Measurements from ENCODE around the gene NABP1. TPM values are rescaled to one million over a fixed set of nuclear protein-coding genes. Genes with fewer than 3 reads are reported as not detected.

The NABP1 gene
- total RNA-seq, 6 donors from 2014 or later: 35.7 to 137 (median 46.9) TPM

- Histone ChIP-seq H3K4me3 (no peak overlapping the region), H3K36me3 (no peaks in the 10 kb centered on the region), H3K27ac (no peak overlapping the region), H3K27me3 (no peaks in the 10 kb centered on the region), H3K4me1 (no peaks in the 10 kb centered on the region), H3K9me3 (no peaks in the 10 kb centered on the region)
- DNase-seq (no peak), ATAC-seq (ENCODE audit: low FRiP score in 2 of 2) (no peak)
- 89 to 95% methylated on average over 1 of the region's 1 CpG for WGBS, 2 donors
- TF ChIP-seq EP300 (IDR thresholded peaks at IDR 0.05): no peak
- no peak for TF ChIP-seq CTCF (IDR thresholded peaks at IDR 0.05)
- TF ChIP-seq POLR2A (IDR thresholded peaks at IDR 0.05): no peak
- TF ChIP-seq POLR2AphosphoS5 (IDR thresholded peaks at IDR 0.05): no peak
Observed at GRCh38 chr2:191705701-191706100, 27.8 kb downstream of the NABP1 start.

- Histone ChIP-seq H3K4me3 (no peak overlapping the region), H3K9me3 (no peaks in the 10 kb centered on the region), H3K4me1 (no peaks in the 10 kb centered on the region), H3K27me3 (no peaks in the 10 kb centered on the region), H3K36me3 (no peaks in the 10 kb centered on the region), H3K27ac (no peak overlapping the region)
- TF ChIP-seq POLR2AphosphoS5 (IDR thresholded peaks at IDR 0.05) (no peak), EP300 (IDR thresholded peaks at IDR 0.05) (no peak), POLR2A (IDR thresholded peaks at IDR 0.05) (no peak)
- 76 to 77% methylated on average over 2 of the region's 2 CpGs for WGBS, 2 donors
- DNase-seq (no peak), ATAC-seq (ENCODE audit: low FRiP score in 2 of 2) (no peak)
Observed at GRCh38 chr2:191706791-191707190, 28.9 kb downstream of the NABP1 start.

GRCh38 chr2:191707542-191707941 is 29.6 kb downstream of the NABP1 start:
- Histone ChIP-seq H3K4me3 (no peak overlapping the region), H3K36me3 (no peaks in the 10 kb centered on the region), H3K27me3 (no peaks in the 10 kb centered on the region), H3K27ac (no peak overlapping the region), H3K4me1 (no peaks in the 10 kb centered on the region), H3K9me3 (no peaks in the 10 kb centered on the region)
- DNase-seq (no peak), ATAC-seq (ENCODE audit: low FRiP score in 2 of 2) (no peak)
- 90 to 92% methylated on average over 2 of the region's 2 CpGs for WGBS, 2 donors
- no peak for TF ChIP-seq POLR2A (IDR thresholded peaks at IDR 0.05)
- TF ChIP-seq POLR2AphosphoS5 (IDR thresholded peaks at IDR 0.05): no peak
- no peak for TF ChIP-seq CTCF (IDR thresholded peaks at IDR 0.05)
- TF ChIP-seq EP300 (IDR thresholded peaks at IDR 0.05): no peak

- no peaks in the 10 kb centered on the region for H3K36me3 ChIP-seq
Observed at GRCh38 chr2:191710411-191710900, 32.5 kb downstream of the NABP1 start.

GRCh38 chr2:191711621-191712020 is 33.7 kb downstream of the NABP1 start:
- TF ChIP-seq CTCF (IDR thresholded peaks at IDR 0.05): no peak
- no peak for TF ChIP-seq POLR2A (IDR thresholded peaks at IDR 0.05)
- TF ChIP-seq POLR2AphosphoS5 (IDR thresholded peaks at IDR 0.05): no peak
- TF ChIP-seq EP300 (IDR thresholded peaks at IDR 0.05): no peak
- no peaks in the 10 kb centered on the region for H3K36me3 ChIP-seq
- H3K4me3 ChIP-seq: no peak overlapping the region
- H3K27ac ChIP-seq: no peak overlapping the region
- DNase-seq: no peak
- no peaks in the 10 kb centered on the region for H3K27me3 ChIP-seq
- 90 to 93% methylated on average over 2 of the region's 2 CpGs for WGBS, 2 donors
- ATAC-seq (ENCODE audit: low FRiP score in 2 of 2): no peak
- no peaks in the 10 kb centered on the region for H3K9me3 ChIP-seq
- H3K4me1 ChIP-seq: no peaks in the 10 kb centered on the region

More at GRCh38 chr2:191710411-191710900, 32.5 kb downstream of the NABP1 start:
- Histone ChIP-seq H3K4me1 (no peaks in the 10 kb centered on the region), H3K27ac (no peak overlapping the region), H3K27me3 (no peaks in the 10 kb centered on the region), H3K9me3 (no peaks in the 10 kb centered on the region), H3K4me3 (no peak overlapping the region)
- TF ChIP-seq POLR2A (IDR thresholded peaks at IDR 0.05): no peak
- TF ChIP-seq CTCF (IDR thresholded peaks at IDR 0.05): no peak
- TF ChIP-seq EP300 (IDR thresholded peaks at IDR 0.05): no peak
- no peak for TF ChIP-seq POLR2AphosphoS5 (IDR thresholded peaks at IDR 0.05)
- 100% methylated on average over 1 of the region's 1 CpG for WGBS, 2 donors
- DNase-seq (no peak), ATAC-seq (ENCODE audit: low FRiP score in 2 of 2) (no peak)
